Measurements from ENCODE around the gene UBE2G2.

Gene UBE2G2

GRCh38 chr21:44791246-44791645 lies 10.4 kb downstream of the UBE2G2 start:
- Histone ChIP-seq H3K36me3 (ENCODE audit: control insufficient read depth in 4 of 4, insufficient read depth in 4 of 4, low read length in 3 of 4) (peaks cover 4 to 40% (median 13%) of the 10 kb centered on the region in 4 experiments), H3K4me1 (ENCODE audit: control extremely low read depth in 1 of 4, control insufficient read depth in 4 of 4, insufficient read depth in 4 of 4, low read length in 3 of 4) (peaks cover 0 to 9% (median 2%) of the 10 kb centered on the region in 4 experiments), H3K9me3 (ENCODE audit: control extremely low read depth in 1 of 5, control insufficient read depth in 4 of 5, insufficient read depth in 2 of 5, low read depth in 1 of 5, low read length in 4 of 5) (no peaks in the 10 kb centered on the region), H3K27ac (ENCODE audit: insufficient read depth in 1 of 2, low read depth in 1 of 2, low read length in 2 of 2, poor library complexity in 1 of 2, severe bottlenecking in 2 of 2) (no peak overlapping the region), H3K4me3 (ENCODE audit: control insufficient read depth in 1 of 7, extremely low read depth in 1 of 7, insufficient read depth in 4 of 7, low read depth in 2 of 7, low read length in 6 of 7) (no peak overlapping the region), H3K27me3 (replicated peaks in 2 of 5; ENCODE audit: control insufficient read depth in 4 of 5, insufficient read depth in 5 of 5, low read length in 4 of 5) (no peaks in the 10 kb centered on the region)
- no peak for DNase-seq
- ChIA-PET POLR2A (no interaction called here), CTCF (interaction anchor here (1.0 kb wide), 1 partner anchor 281 kb away, joined by 4 read pairs; no protein-coding TSS in a partner anchor)
- 97% methylated on average over 5 of the region's 5 CpGs for WGBS (ENCODE audit: insufficient coverage)

DNA sequence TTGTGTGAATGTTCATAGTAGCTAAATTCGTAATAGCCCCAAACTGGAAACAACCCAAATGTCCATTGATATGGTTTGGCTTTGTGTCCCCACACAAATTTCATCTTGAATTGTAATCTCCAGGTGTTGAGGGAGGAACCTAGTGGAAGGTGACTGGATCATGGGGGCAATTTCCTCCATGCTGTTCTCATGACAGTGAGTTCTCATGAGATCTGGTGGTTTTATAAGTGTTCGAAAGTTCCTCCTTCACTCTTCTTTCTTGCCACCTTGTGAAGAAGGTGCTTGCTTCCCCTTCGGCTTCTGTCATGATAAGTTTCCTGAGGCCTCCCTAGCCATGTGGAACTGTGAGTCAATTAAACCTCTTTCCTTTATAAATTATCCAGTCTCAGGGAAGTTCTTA lies 11.3 kb downstream of the UBE2G2 start:
- POLR2A ChIA-PET = no interaction called here

GRCh38 chr21:44789880-44790279 lies 11.7 kb downstream of the UBE2G2 start:
- Histone ChIP-seq H3K27ac (ENCODE audit: insufficient read depth in 1 of 2, low read depth in 1 of 2, low read length in 2 of 2, poor library complexity in 1 of 2, severe bottlenecking in 2 of 2) (no peak overlapping the region), H3K4me1 (ENCODE audit: control extremely low read depth in 1 of 4, control insufficient read depth in 4 of 4, insufficient read depth in 4 of 4, low read length in 3 of 4) (peaks cover 0 to 9% (median 2%) of the 10 kb centered on the region in 4 experiments), H3K9me3 (ENCODE audit: control extremely low read depth in 1 of 5, control insufficient read depth in 4 of 5, insufficient read depth in 2 of 5, low read depth in 1 of 5, low read length in 4 of 5) (no peaks in the 10 kb centered on the region), H3K27me3 (replicated peaks in 2 of 5; ENCODE audit: control insufficient read depth in 4 of 5, insufficient read depth in 5 of 5, low read length in 4 of 5) (no peaks in the 10 kb centered on the region), H3K36me3 (ENCODE audit: control insufficient read depth in 4 of 4, insufficient read depth in 4 of 4, low read length in 3 of 4) (peaks cover 4 to 46% (median 16%) of the 10 kb centered on the region in 4 experiments), H3K4me3 (ENCODE audit: control insufficient read depth in 1 of 7, extremely low read depth in 1 of 7, insufficient read depth in 4 of 7, low read depth in 2 of 7, low read length in 6 of 7) (no peak overlapping the region)
- no peak for DNase-seq
- WGBS (ENCODE audit: insufficient coverage) = no CpG with 5 or more reads among the region's 1 CpG
- ChIA-PET POLR2A (no interaction called here), CTCF (interaction anchor here (0.7 to 1.6 kb wide), 3 partner anchors 10 to 295 kb away, joined by 3 to 4 read pairs (median 4); no protein-coding TSS in a partner anchor)

More for the DNA sequence above, 11.3 kb downstream of the UBE2G2 start:
- WGBS (ENCODE audit: insufficient coverage) = no CpG with 5 or more reads among the region's 3 CpGs
- H3K4me3 ChIP-seq (ENCODE audit: control insufficient read depth in 1 of 7, extremely low read depth in 1 of 7, insufficient read depth in 4 of 7, low read depth in 2 of 7, low read length in 6 of 7) = no peak overlapping the region
- no peaks in the 10 kb centered on the region for H3K27me3 ChIP-seq (replicated peaks in 2 of 5; ENCODE audit: control insufficient read depth in 4 of 5, insufficient read depth in 5 of 5, low read length in 4 of 5)
- H3K36me3 ChIP-seq (ENCODE audit: control insufficient read depth in 4 of 4, insufficient read depth in 4 of 4, low read length in 3 of 4) = peaks cover 4 to 41% (median 13%) of the 10 kb centered on the region in 4 experiments
- CTCF ChIA-PET = interaction anchor here (0.7 to 1.6 kb wide), 3 partner anchors 9 to 295 kb away, joined by 3 to 4 read pairs (median 4); no protein-coding TSS in a partner anchor
- peaks cover 0 to 9% (median 2%) of the 10 kb centered on the region in 4 experiments for H3K4me1 ChIP-seq (ENCODE audit: control extremely low read depth in 1 of 4, control insufficient read depth in 4 of 4, insufficient read depth in 4 of 4, low read length in 3 of 4)
- no peak overlapping the region for H3K27ac ChIP-seq (ENCODE audit: insufficient read depth in 1 of 2, low read depth in 1 of 2, low read length in 2 of 2, poor library complexity in 1 of 2, severe bottlenecking in 2 of 2)
- H3K9me3 ChIP-seq (ENCODE audit: control extremely low read depth in 1 of 5, control insufficient read depth in 4 of 5, insufficient read depth in 2 of 5, low read depth in 1 of 5, low read length in 4 of 5) = no peaks in the 10 kb centered on the region
- DNase-seq = no peak

DNA sequence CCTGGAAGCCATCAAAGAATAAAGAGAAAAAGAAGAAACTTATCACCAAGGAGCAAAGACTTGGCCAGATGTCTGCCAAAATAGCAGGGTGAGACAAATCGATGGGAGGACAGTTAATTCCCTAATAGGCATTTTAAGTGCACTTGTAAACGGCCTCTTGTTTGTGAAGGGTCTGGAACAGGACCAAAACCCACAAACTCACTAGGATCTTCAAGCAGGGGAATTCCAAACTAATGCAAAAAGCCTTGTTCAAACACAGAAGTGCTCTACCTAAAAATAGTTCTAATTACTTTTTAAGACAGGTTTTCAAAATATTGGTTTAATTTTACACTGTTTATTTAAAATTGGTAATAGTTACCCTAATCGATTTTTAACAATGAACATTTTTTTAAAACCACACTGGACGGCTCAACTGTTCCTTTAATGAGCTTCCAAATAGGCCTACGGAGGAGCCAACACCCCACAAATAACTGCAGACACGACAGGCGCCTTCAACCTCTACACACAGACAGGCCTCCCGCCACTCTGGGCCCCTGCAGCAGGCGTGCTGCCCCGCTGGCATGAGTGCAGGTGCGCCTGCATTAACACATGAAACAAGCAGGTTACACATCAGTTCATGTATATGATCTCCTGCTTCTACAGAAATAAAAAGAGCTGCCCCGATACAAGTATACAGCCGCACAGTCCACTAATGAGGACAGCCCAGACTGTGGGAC lies 15.8 kb downstream of the UBE2G2 start:
- Histone ChIP-seq H3K4me3 (ENCODE audit: control insufficient read depth in 1 of 7, extremely low read depth in 1 of 7, insufficient read depth in 4 of 7, low read depth in 2 of 7, low read length in 6 of 7) (no peak overlapping the region), H3K9me3 (ENCODE audit: control extremely low read depth in 1 of 5, control insufficient read depth in 4 of 5, insufficient read depth in 2 of 5, low read depth in 1 of 5, low read length in 4 of 5) (no peaks in the 10 kb centered on the region), H3K27ac (ENCODE audit: insufficient read depth in 1 of 2, low read depth in 1 of 2, low read length in 2 of 2, poor library complexity in 1 of 2, severe bottlenecking in 2 of 2) (no peak overlapping the region), H3K27me3 (replicated peaks in 2 of 5; ENCODE audit: control insufficient read depth in 4 of 5, insufficient read depth in 5 of 5, low read length in 4 of 5) (no peaks in the 10 kb centered on the region), H3K36me3 (ENCODE audit: control insufficient read depth in 4 of 4, insufficient read depth in 4 of 4, low read length in 3 of 4) (peaks cover 10 to 45% (median 28%) of the 10 kb centered on the region in 4 experiments), H3K4me1 (ENCODE audit: control extremely low read depth in 1 of 4, control insufficient read depth in 4 of 4, insufficient read depth in 4 of 4, low read length in 3 of 4) (no peaks in the 10 kb centered on the region)
- ChIA-PET POLR2A (interaction anchor here (1.5 kb wide), 1 partner anchor 30 kb away, joined by 5 read pairs; no protein-coding TSS in a partner anchor), CTCF (interaction anchor here (0.9 kb wide), 1 partner anchor 278 kb away, joined by 4 read pairs; no protein-coding TSS in a partner anchor)
- 83% methylated on average over 9 of the region's 13 CpGs for WGBS (ENCODE audit: insufficient coverage)
- no peak for DNase-seq

DNA sequence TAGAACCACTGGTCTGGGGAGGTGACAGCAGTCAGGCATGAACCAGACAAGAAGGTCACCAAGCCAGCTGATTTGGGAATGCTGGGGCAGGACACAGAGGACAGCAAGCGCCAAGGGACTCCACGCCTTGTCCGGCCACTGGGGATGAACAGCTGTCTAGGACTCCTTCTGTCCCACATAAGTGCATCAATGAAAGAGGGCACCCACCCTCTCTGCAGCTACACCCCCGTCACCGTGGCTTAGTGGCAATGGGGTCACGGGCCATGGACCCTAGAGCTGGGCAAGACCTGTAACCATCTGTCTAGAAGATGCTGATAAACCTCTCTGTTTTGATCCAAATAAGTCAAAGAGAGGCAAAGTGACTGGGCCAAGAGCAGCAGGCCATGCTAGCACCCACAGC lies 16.8 kb downstream of the UBE2G2 start:
- ChIA-PET CTCF (interaction anchor here (2.1 kb wide), 1 partner anchor 9 kb away, joined by 11 read pairs; no protein-coding TSS in a partner anchor), POLR2A (interaction anchor here (0.6 kb wide), 1 partner anchor 1070 kb away, joined by 3 read pairs; no protein-coding TSS in a partner anchor)
- WGBS (ENCODE audit: insufficient coverage) = 95% methylated on average over 4 of the region's 6 CpGs

DNA sequence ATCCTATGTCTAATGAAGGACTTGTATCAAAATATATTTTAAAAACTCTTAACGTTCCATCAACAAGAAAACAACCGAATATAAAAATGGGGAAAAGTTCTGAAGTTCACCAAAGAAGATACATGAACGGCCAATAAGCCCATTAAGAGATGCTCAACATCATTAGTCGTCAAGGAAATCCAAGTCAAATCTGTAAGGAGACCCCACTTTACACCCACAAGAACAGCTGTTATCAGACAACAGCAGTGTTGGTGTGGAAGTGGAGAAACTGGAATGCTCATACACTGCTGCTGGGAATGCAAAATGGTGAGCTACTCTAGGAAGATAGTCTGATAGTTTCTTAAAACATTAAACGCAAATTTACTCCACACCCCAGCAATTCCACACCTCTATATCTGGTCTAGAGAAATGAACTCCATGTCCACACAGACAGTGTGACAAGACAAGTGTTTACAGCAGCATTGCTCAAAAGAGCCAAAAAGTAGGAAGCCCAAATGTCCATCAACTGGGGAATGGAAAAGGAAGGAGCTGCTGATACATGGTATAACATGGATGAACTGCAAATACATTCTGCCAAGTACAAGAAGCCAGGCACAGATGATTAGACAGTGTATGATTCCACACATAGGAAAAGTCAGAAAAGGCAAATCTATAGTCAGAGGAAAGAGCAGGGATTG lies 18.5 kb downstream of the UBE2G2 start:
- Histone ChIP-seq H3K27ac (ENCODE audit: insufficient read depth in 1 of 2, low read depth in 1 of 2, low read length in 2 of 2, poor library complexity in 1 of 2, severe bottlenecking in 2 of 2) (no peak overlapping the region), H3K9me3 (ENCODE audit: control extremely low read depth in 1 of 5, control insufficient read depth in 4 of 5, insufficient read depth in 2 of 5, low read depth in 1 of 5, low read length in 4 of 5) (no peaks in the 10 kb centered on the region), H3K4me1 (ENCODE audit: control extremely low read depth in 1 of 4, control insufficient read depth in 4 of 4, insufficient read depth in 4 of 4, low read length in 3 of 4) (no peaks in the 10 kb centered on the region), H3K36me3 (ENCODE audit: control insufficient read depth in 4 of 4, insufficient read depth in 4 of 4, low read length in 3 of 4) (peaks cover 11 to 61% (median 34%) of the 10 kb centered on the region in 4 experiments), H3K27me3 (replicated peaks in 2 of 5; ENCODE audit: control insufficient read depth in 4 of 5, insufficient read depth in 5 of 5, low read length in 4 of 5) (no peaks in the 10 kb centered on the region), H3K4me3 (ENCODE audit: control insufficient read depth in 1 of 7, extremely low read depth in 1 of 7, insufficient read depth in 4 of 7, low read depth in 2 of 7, low read length in 6 of 7) (no peak overlapping the region)
- 100% methylated on average over 1 of the region's 5 CpGs for WGBS (ENCODE audit: insufficient coverage)
- no peak for DNase-seq
- ChIA-PET CTCF (interaction anchor here (2.1 kb wide), 1 partner anchor 10 kb away, joined by 11 read pairs; no protein-coding TSS in a partner anchor), POLR2A (no interaction called here)

More for the DNA sequence above, 16.8 kb downstream of the UBE2G2 start:
- H3K27ac ChIP-seq (ENCODE audit: insufficient read depth in 1 of 2, low read depth in 1 of 2, low read length in 2 of 2, poor library complexity in 1 of 2, severe bottlenecking in 2 of 2) = no peak overlapping the region
- no peaks in the 10 kb centered on the region for H3K9me3 ChIP-seq (ENCODE audit: control extremely low read depth in 1 of 5, control insufficient read depth in 4 of 5, insufficient read depth in 2 of 5, low read depth in 1 of 5, low read length in 4 of 5)
- no peak overlapping the region for H3K4me3 ChIP-seq (ENCODE audit: control insufficient read depth in 1 of 7, extremely low read depth in 1 of 7, insufficient read depth in 4 of 7, low read depth in 2 of 7, low read length in 6 of 7)
- DNase-seq = no peak
- H3K36me3 ChIP-seq (ENCODE audit: control insufficient read depth in 4 of 4, insufficient read depth in 4 of 4, low read length in 3 of 4) = peaks cover 10 to 51% (median 30%) of the 10 kb centered on the region in 4 experiments
- H3K27me3 ChIP-seq (replicated peaks in 2 of 5; ENCODE audit: control insufficient read depth in 4 of 5, insufficient read depth in 5 of 5, low read length in 4 of 5) = no peaks in the 10 kb centered on the region
- no peaks in the 10 kb centered on the region for H3K4me1 ChIP-seq (ENCODE audit: control extremely low read depth in 1 of 4, control insufficient read depth in 4 of 4, insufficient read depth in 4 of 4, low read length in 3 of 4)
